Glutamatergic neuron (in vitro differentiated cells): ENCODE data around the gene IZUMO1. TPM values are rescaled to one million over a fixed set of nuclear protein-coding genes. Genes with fewer than 3 reads are reported as not detected.
A peak's percentile ranks its signal among the peaks of the same experiment; 100 is the strongest.

Experiments
- DNase-seq: peaks from one replicate; pipeline ENCODE4 v3.0.0; 2022
- H3K27ac Mint-ChIP-seq: one replicate; pipeline ENCODE4 v1.8.0; 2020; ENCODE audit warnings: mild to moderate bottlenecking, mixed read lengths, inconsistent platforms; ENCODE audit not compliant: unreplicated experiment
- H3K27me3 Mint-ChIP-seq: one replicate; pipeline ENCODE4 v1.8.0; 2020; ENCODE audit warnings: mild to moderate bottlenecking, moderate library complexity, mixed read lengths, inconsistent platforms; ENCODE audit not compliant: unreplicated experiment
- H3K36me3 Mint-ChIP-seq: one replicate; pipeline ENCODE4 v1.8.0; 2020; ENCODE audit warnings: mild to moderate bottlenecking, mixed read lengths, inconsistent platforms; ENCODE audit not compliant: unreplicated experiment
- H3K4me1 Mint-ChIP-seq: one replicate; pipeline ENCODE4 v1.8.0; 2020; ENCODE audit warnings: mild to moderate bottlenecking, low read depth, mixed read lengths, inconsistent platforms; ENCODE audit not compliant: unreplicated experiment
- H3K4me3 Mint-ChIP-seq: one replicate; pipeline ENCODE4 v1.8.0; 2020; ENCODE audit warnings: mild to moderate bottlenecking, mixed read lengths, inconsistent platforms; ENCODE audit not compliant: unreplicated experiment
- H3K9me3 Mint-ChIP-seq: one replicate; pipeline ENCODE4 v1.8.0; 2020; ENCODE audit warnings: mild to moderate bottlenecking, moderate library complexity, mixed read lengths, inconsistent platforms; ENCODE audit not compliant: unreplicated experiment
- CTCF ChIP-seq: fragments of 200-600 bp; sonication (generic); IDR thresholded peaks from one replicate; pipeline ENCODE4 v1.5.0; 2021; ENCODE audit not compliant: partially characterized antibody, unreplicated experiment
- total RNA-seq: library from RNA; stranded (reverse); fragmentation: NEBNext Ultra II Directional; extraction: Animal tissue kit (Norgen Biotek cat#: 25700); gene quantifications from one replicate; pipeline ENCODE4 v1.2.1, GENCODE V29; 2021; ENCODE audit not compliant: unreplicated experiment

IZUMO1 gene
- total RNA-seq, 1 donor from 2014 or later: not detected

- DNase-seq: no peak
These were observed 31.7 kb downstream of the IZUMO1 start for GRCh38 chr19:48714759-48715675.

GRCh38 chr19:48713864-48714755, 32.6 kb downstream of the IZUMO1 start:
- Mint-ChIP-seq H3K27me3 (peaks cover 16% of the 10 kb centered on the region), H3K9me3 (peaks cover 3% of the 10 kb centered on the region), H3K27ac (peak overlapping the region; percentile 62), H3K36me3 (no peaks in the 10 kb centered on the region), H3K4me1 (peaks cover 9% of the 10 kb centered on the region), H3K4me3 (peak overlapping the region; percentile 87)
- TF ChIP-seq CTCF: no peak
- peak; percentile 99 for DNase-seq

More at GRCh38 chr19:48714759-48715675, 31.7 kb downstream of the IZUMO1 start:
- Mint-ChIP-seq H3K4me3 (peak overlapping the region; percentile 68), H3K9me3 (peaks cover 5% of the 10 kb centered on the region), H3K27ac (peak overlapping the region; percentile 66), H3K4me1 (peaks cover 12% of the 10 kb centered on the region), H3K27me3 (peaks cover 17% of the 10 kb centered on the region), H3K36me3 (no peaks in the 10 kb centered on the region)
- no peak for TF ChIP-seq CTCF

GRCh38 chr19:48713041-48713863, 33.5 kb downstream of the IZUMO1 start:
- H3K4me3 Mint-ChIP-seq: peak overlapping the region; percentile 87
- peak; percentile 27 for TF ChIP-seq CTCF
- peaks cover 3% of the 10 kb centered on the region for H3K4me1 Mint-ChIP-seq
- peaks cover 3% of the 10 kb centered on the region for H3K36me3 Mint-ChIP-seq
- peaks cover 3% of the 10 kb centered on the region for H3K9me3 Mint-ChIP-seq
- peaks cover 14% of the 10 kb centered on the region for H3K27me3 Mint-ChIP-seq
- H3K27ac Mint-ChIP-seq: no peak overlapping the region
- peak; percentile 38 for DNase-seq

GRCh38 chr19:48711106-48711662, 35.5 kb downstream of the IZUMO1 start:
- Mint-ChIP-seq H3K9me3 (peaks cover 3% of the 10 kb centered on the region), H3K4me1 (no peaks in the 10 kb centered on the region), H3K27me3 (peaks cover 9% of the 10 kb centered on the region), H3K4me3 (no peak overlapping the region), H3K36me3 (peaks cover 6% of the 10 kb centered on the region), H3K27ac (no peak overlapping the region)
- no peak for TF ChIP-seq CTCF
- no peak for DNase-seq
